ENCODE data around the gene PRR9. TPM values are rescaled to one million over a fixed set of nuclear protein-coding genes. Genes with fewer than 3 reads are reported as not detected.
"Not testable (repeated sequence)": the region's sequence is repeated elsewhere in the genome, so short reads cannot be mapped to it uniquely, and the experiment has no call there.

PRR9 gene
- total RNA-seq (2014; rRNA removed; shearing (Covaris generic)), result not detected in 2 replicates

- Histone ChIP-seq H3K9me3 (replicated peaks) (no peaks in the 10 kb centered on the region), H3K36me3 (no peaks in the 10 kb centered on the region), H3K27me3 (replicated peaks) (no peaks in the 10 kb centered on the region), H3K4me3 (no peak within 1 kb of the TSS), H3K27ac (no peak within 1 kb of the TSS), H3K4me1 (replicated peaks) (no peaks in the 10 kb centered on the region)
- no peak for DNase-seq (ENCODE audit: low read depth in 1 of 2, low spot score in 2 of 2)
Measured at GRCh38 chr1:153217212-153217611, at the start of gene PRR9. TSS of gene PRR9 (plus strand) at chr1:153217584. CDS start at chr1:153218145, 561 bp downstream.

GRCh38 chr1:153168686-153169085, 48.7 kb upstream of the PRR9 start:
- Histone ChIP-seq H3K4me3 (no peak overlapping the region), H3K9me3 (replicated peaks) (no peaks in the 10 kb centered on the region), H3K27ac (no peak overlapping the region), H3K4me1 (replicated peaks) (no peaks in the 10 kb centered on the region), H3K27me3 (replicated peaks) (no peaks in the 10 kb centered on the region), H3K36me3 (no peaks in the 10 kb centered on the region)
- DNase-seq (ENCODE audit: low read depth in 1 of 2, low spot score in 2 of 2), result no peak

GRCh38 chr1:153174624-153175023, 42.8 kb upstream of the PRR9 start:
- Histone ChIP-seq H3K9me3 (replicated peaks) (no peaks in the 10 kb centered on the region), H3K27ac (no peak overlapping the region), H3K36me3 (no peaks in the 10 kb centered on the region), H3K27me3 (replicated peaks) (peaks cover 4% of the 10 kb centered on the region; the same call in 1 of the 2 replicates), H3K4me3 (no peak overlapping the region), H3K4me1 (replicated peaks) (no peaks in the 10 kb centered on the region)
- no peak for DNase-seq (ENCODE audit: low read depth in 1 of 2, low spot score in 2 of 2)

- Histone ChIP-seq H3K4me3 (no peak overlapping the region), H3K27ac (no peak overlapping the region), H3K36me3 (no peaks in the 10 kb centered on the region), H3K4me1 (replicated peaks) (no peaks in the 10 kb centered on the region), H3K27me3 (replicated peaks) (peaks cover 4% of the 10 kb centered on the region; the same call in 1 of the 2 replicates), H3K9me3 (replicated peaks) (no peaks in the 10 kb centered on the region)
- no peak for DNase-seq (ENCODE audit: low read depth in 1 of 2, low spot score in 2 of 2)
Measured at GRCh38 chr1:153178922-153179321, 38.5 kb upstream of the PRR9 start.

- Histone ChIP-seq H3K36me3 (no peaks in the 10 kb centered on the region), H3K9me3 (replicated peaks) (no peaks in the 10 kb centered on the region), H3K4me3 (no peak overlapping the region), H3K4me1 (replicated peaks) (no peaks in the 10 kb centered on the region), H3K27ac (no peak overlapping the region), H3K27me3 (replicated peaks) (peaks cover 4% of the 10 kb centered on the region; the same call in 1 of the 2 replicates)
- no peak for DNase-seq (ENCODE audit: low read depth in 1 of 2, low spot score in 2 of 2)
Measured at GRCh38 chr1:153180556-153180955, 36.8 kb upstream of the PRR9 start.

GRCh38 chr1:153188301-153188700, 29.1 kb upstream of the PRR9 start:
- DNase-seq (ENCODE audit: low read depth in 1 of 2, low spot score in 2 of 2); H3K27ac ChIP-seq; H3K27me3 ChIP-seq (replicated peaks); H3K9me3 ChIP-seq (replicated peaks); H3K36me3 ChIP-seq; H3K4me1 ChIP-seq (replicated peaks); H3K4me3 ChIP-seq: not testable (repeated sequence)

GRCh38 chr1:153190373-153190772, 27.0 kb upstream of the PRR9 start:
- H3K36me3 ChIP-seq, result no peaks in the 10 kb centered on the region
- H3K4me1 ChIP-seq (replicated peaks), result no peaks in the 10 kb centered on the region
- H3K27ac ChIP-seq, result no peak overlapping the region
- H3K9me3 ChIP-seq (replicated peaks), result no peaks in the 10 kb centered on the region
- H3K4me3 ChIP-seq, result no peak overlapping the region
- H3K27me3 ChIP-seq (replicated peaks), result no peaks in the 10 kb centered on the region
- no peak for DNase-seq (ENCODE audit: low read depth in 1 of 2, low spot score in 2 of 2)

- H3K9me3 ChIP-seq (replicated peaks), result no peaks in the 10 kb centered on the region
- H3K27ac ChIP-seq, result no peak overlapping the region
- DNase-seq (ENCODE audit: low read depth in 1 of 2, low spot score in 2 of 2), result no peak
- no peaks in the 10 kb centered on the region for H3K27me3 ChIP-seq (replicated peaks)
- no peak overlapping the region for H3K4me3 ChIP-seq
- no peaks in the 10 kb centered on the region for H3K36me3 ChIP-seq
- H3K4me1 ChIP-seq (replicated peaks), result no peaks in the 10 kb centered on the region
Measured at GRCh38 chr1:153192697-153193096, 24.7 kb upstream of the PRR9 start.

GRCh38 chr1:153194331-153195050, 22.9 kb upstream of the PRR9 start:
- H3K4me3 ChIP-seq, result no peak overlapping the region
- DNase-seq (ENCODE audit: low read depth in 1 of 2, low spot score in 2 of 2), result no peak
- no peaks in the 10 kb centered on the region for H3K36me3 ChIP-seq
- no peak overlapping the region for H3K27ac ChIP-seq
- no peaks in the 10 kb centered on the region for H3K4me1 ChIP-seq (replicated peaks)
- H3K9me3 ChIP-seq (replicated peaks), result no peaks in the 10 kb centered on the region
- H3K27me3 ChIP-seq (replicated peaks), result peaks cover 2% of the 10 kb centered on the region

GRCh38 chr1:153195216-153195615, 22.2 kb upstream of the PRR9 start:
- Histone ChIP-seq H3K4me1 (replicated peaks) (no peaks in the 10 kb centered on the region), H3K27ac (no peak overlapping the region), H3K9me3 (replicated peaks) (no peaks in the 10 kb centered on the region), H3K36me3 (no peaks in the 10 kb centered on the region), H3K4me3 (no peak overlapping the region), H3K27me3 (replicated peaks) (peaks cover 9% of the 10 kb centered on the region)
- DNase-seq (ENCODE audit: low read depth in 1 of 2, low spot score in 2 of 2), result no peak

GRCh38 chr1:153202006-153202405, 15.4 kb upstream of the PRR9 start:
- H3K36me3 ChIP-seq, result no peaks in the 10 kb centered on the region
- DNase-seq (ENCODE audit: low read depth in 1 of 2, low spot score in 2 of 2), result no peak
- no peaks in the 10 kb centered on the region for H3K4me1 ChIP-seq (replicated peaks)
- no peak overlapping the region for H3K27ac ChIP-seq
- H3K9me3 ChIP-seq (replicated peaks), result no peaks in the 10 kb centered on the region
- no peak overlapping the region for H3K4me3 ChIP-seq
- H3K27me3 ChIP-seq (replicated peaks), result peaks cover 9% of the 10 kb centered on the region

- Histone ChIP-seq H3K27ac (no peak within 1 kb of the TSS), H3K36me3 (no peaks in the 10 kb centered on the region), H3K4me1 (replicated peaks) (no peaks in the 10 kb centered on the region), H3K9me3 (replicated peaks) (no peaks in the 10 kb centered on the region), H3K27me3 (replicated peaks) (peaks cover 9% of the 10 kb centered on the region), H3K4me3 (no peak within 1 kb of the TSS)
- no peak for DNase-seq (ENCODE audit: low read depth in 1 of 2, low spot score in 2 of 2)
Measured at GRCh38 chr1:153203130-153203529, 14.3 kb upstream of the PRR9 start, which contains the start of gene LELP1. TSS of gene LELP1 (plus strand) at chr1:153203430. CDS start at chr1:153204708, 1,278 bp downstream.

- Histone ChIP-seq H3K27ac (no peak overlapping the region), H3K9me3 (replicated peaks) (no peaks in the 10 kb centered on the region), H3K4me1 (replicated peaks) (no peaks in the 10 kb centered on the region), H3K36me3 (no peaks in the 10 kb centered on the region), H3K4me3 (no peak overlapping the region), H3K27me3 (replicated peaks) (no peaks in the 10 kb centered on the region; the same call in 1 of the 2 replicates)
- no peak for DNase-seq (ENCODE audit: low read depth in 1 of 2, low spot score in 2 of 2)
Measured at GRCh38 chr1:153206631-153207030, 10.8 kb upstream of the PRR9 start.

- no peak for DNase-seq (ENCODE audit: low read depth in 1 of 2, low spot score in 2 of 2)
- Histone ChIP-seq H3K4me3 (no peak overlapping the region), H3K27me3 (replicated peaks) (no peaks in the 10 kb centered on the region; the same call in 1 of the 2 replicates), H3K9me3 (replicated peaks) (no peaks in the 10 kb centered on the region), H3K27ac (no peak overlapping the region), H3K36me3 (no peaks in the 10 kb centered on the region), H3K4me1 (replicated peaks) (no peaks in the 10 kb centered on the region)
Measured at GRCh38 chr1:153210206-153210605, 7.2 kb upstream of the PRR9 start.

All from SJSA1 (cell line).